DMS79 treated with DMSO at 0.1 percent for 48 hours (cell line): ENCODE data around the gene PCDHGB7.
"Not testable (repeated sequence)": the region's sequence is repeated elsewhere in the genome, so short reads cannot be mapped to it uniquely, and the experiment has no call there.

Experiments
- DNase-seq: peaks from one replicate; lab custom pipeline; 2025; lab: John Stamatoyannopoulos, UW

PCDHGB7 gene

DNA sequence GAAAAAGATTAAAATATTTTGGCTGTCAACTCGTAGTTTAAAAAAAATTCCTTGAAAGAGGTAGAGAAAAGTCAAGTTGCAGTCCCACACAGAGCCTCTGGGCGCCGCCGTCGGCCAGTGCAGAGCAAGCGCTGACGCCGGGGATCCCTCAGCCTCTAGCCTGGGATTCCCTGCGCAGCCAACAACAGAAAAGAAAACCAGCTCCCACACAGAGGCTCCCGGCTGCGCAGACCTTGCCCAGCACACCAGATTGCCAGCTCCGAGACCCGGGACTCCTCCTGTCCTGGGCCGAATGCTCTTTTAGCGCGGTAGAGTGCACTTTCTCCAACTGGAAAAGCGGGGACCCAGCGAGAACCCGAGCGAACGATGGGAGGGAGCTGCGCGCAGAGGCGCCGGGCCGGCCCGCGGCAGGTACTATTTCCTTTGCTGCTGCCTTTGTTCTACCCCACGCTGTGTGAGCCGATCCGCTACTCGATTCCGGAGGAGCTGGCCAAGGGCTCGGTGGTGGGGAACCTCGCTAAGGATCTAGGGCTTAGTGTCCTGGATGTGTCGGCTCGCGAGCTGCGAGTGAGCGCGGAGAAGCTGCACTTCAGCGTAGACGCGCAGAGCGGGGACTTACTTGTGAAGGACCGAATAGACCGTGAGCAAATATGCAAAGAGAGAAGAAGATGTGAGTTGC, at the start of gene PCDHGB7:
PCDHGB7 (plus strand) TSS at position 184 of the 679 bp plus-strand sequence; CDS start at position 367, 183 bp downstream.
- not testable (repeated sequence) for DNase-seq

DNA sequence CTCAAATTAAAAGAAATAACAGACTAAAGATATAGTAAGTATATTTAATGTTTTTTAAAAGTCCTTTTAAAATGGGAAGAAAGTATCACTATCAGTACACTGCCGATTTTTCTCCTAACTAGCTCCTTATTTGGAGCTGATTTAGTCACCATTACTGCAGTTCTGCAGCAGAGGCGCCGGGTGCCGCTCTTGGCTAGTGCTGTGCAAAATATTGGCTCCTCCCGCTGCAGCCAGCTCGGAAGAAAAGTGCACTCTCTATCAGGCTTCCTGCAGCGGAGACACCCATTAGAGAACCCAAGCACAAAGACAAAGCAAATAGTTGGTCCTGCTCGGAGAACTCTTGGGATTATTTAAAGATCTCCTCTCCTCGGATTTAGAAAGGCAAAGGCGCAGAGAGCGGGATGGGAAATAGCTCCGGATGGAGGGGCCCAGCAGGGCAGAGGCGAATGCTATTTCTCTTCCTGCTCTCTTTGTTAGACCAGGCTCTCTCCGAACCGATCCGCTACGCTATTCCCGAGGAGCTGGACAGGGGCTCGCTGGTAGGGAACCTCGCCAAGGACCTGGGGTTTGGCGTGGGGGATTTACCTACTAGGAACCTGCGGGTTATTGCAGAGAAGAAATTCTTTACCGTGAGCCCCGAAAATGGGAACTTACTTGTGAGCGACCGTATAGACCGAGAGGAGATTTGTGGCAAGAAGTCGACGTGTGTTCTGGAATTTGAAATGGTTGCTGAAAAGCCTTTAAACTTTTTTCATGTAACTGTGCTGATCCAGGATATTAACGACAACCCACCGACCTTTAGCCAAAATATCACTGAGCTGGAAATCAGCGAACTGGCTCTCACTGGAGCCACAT, 47.3 kb upstream of the PCDHGB7 start, which contains the start of gene PCDHGB3:
PCDHGB3 (plus strand) TSS at position 249 of the 855 bp plus-strand sequence; CDS start at position 402, 153 bp downstream.
- DNase-seq, result no peak

DNA sequence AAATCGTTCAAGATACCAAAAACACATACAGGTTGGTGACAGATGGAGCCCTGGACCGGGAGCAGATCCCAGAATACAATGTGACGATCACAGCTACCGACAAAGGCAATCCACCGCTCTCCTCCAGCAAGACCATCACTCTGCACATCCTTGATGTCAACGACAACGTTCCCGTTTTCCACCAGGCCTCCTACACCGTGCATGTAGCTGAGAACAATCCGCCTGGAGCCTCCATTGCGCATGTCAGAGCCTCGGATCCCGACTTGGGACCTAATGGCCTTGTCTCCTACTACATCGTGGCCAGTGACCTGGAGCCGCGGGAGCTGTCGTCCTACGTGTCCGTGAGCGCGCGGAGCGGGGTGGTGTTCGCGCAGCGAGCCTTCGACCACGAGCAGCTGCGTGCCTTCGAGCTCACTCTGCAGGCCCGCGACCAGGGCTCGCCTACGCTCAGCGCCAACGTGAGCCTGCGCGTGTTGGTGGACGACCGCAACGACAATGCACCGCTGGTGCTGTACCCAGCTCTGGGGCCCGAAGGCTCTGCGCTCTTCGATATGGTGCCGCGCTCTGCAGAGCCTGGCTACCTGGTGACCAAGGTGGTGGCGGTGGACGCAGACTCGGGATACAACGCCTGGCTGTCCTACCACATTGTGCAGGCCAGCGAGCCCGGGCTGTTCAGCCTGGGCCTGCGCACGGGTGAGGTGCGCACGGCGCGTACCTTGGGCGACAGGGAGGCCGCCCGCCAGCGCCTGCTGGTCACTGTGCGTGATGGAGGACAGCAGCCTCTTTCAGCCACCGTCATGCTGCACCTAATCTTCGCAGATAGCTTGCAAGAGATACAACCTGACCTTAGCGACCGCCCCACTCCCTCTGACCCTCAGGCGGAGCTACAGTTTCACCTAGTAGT, 45.7 kb upstream of the PCDHGB7 start:
- no peak for DNase-seq

DNA sequence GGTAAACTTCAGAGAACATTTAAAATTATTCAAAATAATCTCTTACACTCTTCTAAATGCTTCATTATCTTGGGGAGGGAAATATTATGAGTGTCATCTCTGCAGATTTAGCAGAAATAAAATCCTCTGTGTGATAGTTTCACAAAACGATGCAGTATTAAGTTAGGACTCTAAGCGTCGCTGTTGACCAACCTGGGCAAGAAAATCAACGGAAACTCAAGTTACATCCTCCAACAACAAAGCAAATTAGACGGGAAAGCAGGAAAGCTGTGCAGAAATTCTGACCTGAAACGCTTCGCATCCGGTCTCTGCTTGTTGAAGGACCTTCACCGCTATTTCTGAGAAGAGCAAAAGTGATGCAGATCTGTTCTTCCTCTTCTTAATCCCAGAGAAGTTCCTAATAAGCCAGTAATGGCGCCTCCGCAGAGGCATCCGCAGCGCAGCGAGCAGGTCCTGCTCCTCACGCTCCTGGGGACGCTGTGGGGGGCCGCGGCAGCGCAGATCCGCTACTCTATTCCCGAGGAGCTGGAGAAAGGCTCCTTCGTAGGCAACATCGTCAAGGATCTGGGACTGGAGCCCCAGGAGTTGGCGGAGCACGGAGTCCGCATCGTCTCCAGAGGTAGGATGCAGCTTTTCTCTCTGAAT, 43.7 kb upstream of the PCDHGB7 start, which contains the start of gene PCDHGA6:
PCDHGA6 (plus strand) TSS at position 219 of the 645 bp plus-strand sequence; CDS start at position 412, 193 bp downstream.
- DNase-seq, result no peak

DNA sequence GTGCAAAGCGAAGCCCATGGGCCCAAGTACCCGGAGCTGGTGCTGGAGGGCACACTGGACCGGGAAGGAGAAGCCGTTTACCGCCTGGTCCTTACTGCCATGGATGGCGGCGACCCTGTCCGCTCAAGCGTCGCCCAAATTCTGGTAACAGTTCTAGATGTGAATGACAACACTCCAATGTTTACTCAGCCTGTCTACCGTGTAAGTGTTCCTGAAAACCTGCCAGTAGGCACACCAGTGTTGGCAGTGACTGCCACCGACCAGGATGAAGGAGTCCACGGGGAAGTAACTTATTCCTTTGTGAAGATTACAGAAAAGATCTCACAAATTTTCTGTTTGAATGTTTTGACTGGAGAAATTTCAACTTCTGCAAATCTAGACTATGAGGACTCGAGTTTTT, 42.9 kb upstream of the PCDHGB7 start:
- DNase-seq, result no peak

DNA sequence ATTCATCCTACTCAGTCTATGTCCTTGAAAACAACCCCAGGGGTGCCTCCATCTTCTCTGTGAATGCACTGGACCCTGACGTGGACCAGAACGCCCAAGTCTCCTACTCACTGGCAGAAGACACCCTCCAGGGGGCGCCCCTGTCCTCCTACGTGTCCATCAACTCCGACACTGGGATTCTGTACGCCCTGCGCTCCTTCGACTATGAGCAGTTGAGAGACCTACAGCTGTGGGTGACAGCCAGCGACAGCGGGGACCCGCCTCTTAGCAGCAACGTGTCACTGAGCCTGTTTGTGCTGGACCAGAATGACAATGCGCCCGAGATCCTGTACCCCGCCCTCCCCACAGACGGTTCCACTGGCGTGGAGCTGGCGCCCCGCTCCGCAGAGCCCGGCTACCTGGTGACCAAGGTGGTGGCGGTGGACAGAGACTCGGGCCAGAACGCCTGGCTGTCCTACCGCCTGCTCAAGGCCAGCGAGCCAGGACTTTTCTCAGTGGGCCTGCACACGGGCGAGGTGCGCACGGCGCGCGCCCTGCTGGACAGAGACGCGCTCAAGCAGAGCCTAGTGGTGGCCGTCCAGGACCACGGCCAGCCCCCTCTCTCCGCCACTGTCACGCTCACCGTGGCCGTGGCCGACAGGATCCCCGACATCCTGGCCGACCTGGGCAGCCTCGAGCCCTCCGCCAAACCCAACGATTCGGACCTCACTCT, 41.9 kb upstream of the PCDHGB7 start:
- not testable (repeated sequence) for DNase-seq

DNA sequence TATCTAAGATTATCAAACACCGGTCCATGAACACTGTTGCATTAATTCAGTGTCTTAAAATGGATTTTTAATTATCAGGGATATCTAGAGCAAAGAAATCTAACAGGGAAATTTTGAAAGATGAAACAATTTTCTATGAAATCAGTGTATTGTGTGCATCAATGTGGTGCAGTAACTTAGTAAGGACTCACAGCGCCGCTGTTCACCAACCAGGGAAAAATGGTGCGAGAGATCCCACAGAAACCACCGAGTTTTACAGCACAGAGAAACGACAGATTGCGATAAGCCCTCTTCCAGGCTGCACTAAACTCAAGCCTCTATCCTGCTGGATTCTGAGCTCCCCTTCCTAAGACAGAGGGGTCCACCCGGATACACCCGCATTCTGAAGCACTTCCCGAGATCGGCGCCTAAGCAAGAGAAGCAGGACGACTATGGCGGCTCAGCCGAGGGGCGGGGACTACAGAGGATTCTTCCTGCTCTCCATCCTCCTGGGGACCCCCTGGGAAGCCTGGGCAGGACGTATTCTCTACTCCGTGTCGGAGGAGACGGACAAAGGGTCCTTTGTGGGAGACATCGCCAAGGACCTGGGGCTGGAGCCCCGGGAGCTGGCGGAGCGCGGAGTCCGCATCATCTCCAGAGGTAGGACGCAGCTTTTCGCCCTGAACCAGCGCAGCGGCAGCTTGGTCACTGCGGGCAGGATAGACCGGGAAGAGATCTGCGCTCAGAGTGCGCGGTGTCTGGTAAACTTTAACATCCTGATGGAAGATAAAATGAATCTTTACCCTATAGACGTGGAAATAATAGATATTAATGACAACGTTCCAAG, 34.8 kb upstream of the PCDHGB7 start, which contains the start of gene PCDHGA7:
PCDHGA7 (plus strand) TSS at position 274 of the 826 bp plus-strand sequence; CDS start at position 432, 158 bp downstream.
- no peak for DNase-seq

DNA sequence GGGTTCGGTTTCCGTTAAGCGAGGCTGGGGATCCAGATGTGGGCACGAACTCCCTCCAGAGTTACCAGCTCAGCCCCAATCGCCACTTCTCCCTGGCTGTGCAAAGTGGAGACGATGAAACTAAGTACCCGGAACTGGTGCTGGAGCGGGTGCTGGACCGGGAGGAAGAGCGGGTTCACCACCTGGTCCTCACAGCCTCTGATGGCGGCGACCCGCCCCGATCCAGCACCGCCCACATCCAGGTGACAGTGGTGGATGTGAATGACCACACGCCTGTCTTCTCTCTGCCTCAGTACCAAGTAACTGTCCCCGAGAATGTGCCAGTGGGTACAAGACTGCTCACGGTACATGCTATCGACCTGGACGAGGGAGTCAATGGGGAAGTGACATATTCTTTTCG, 34.1 kb upstream of the PCDHGB7 start:
- no peak for DNase-seq

DNA sequence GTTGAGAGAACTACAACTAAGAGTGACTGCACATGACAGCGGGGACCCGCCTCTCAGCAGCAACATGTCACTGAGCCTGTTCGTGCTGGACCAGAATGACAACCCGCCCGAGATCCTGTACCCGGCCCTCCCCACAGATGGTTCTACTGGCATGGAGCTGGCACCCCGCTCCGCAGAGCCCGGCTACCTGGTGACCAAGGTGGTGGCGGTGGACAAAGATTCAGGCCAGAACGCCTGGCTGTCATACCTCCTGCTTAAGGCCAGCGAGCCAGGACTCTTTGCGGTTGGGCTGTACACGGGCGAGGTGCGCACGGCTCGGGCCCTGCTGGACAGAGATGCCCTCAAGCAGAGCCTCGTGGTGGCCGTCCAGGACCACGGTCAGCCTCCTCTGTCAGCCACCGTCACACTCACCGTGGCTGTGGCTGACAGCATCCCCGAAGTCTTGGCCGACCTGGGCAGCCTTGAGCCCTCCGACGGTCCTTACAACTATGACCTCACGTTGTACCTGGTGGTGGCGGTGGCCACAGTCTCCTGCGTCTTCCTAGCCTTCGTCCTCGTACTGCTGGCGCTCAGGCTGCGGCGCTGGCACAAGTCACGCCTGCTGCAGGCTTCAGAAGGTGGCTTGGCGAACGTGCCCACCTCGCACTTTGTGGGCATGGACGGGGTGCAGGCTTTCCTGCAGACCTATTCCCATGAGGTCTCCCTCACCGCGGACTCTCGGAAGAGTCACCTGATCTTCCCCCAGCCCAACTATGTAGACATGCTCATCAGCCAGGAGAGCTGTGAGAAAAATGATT, 32.8 kb upstream of the PCDHGB7 start:
- no peak for DNase-seq

DNA sequence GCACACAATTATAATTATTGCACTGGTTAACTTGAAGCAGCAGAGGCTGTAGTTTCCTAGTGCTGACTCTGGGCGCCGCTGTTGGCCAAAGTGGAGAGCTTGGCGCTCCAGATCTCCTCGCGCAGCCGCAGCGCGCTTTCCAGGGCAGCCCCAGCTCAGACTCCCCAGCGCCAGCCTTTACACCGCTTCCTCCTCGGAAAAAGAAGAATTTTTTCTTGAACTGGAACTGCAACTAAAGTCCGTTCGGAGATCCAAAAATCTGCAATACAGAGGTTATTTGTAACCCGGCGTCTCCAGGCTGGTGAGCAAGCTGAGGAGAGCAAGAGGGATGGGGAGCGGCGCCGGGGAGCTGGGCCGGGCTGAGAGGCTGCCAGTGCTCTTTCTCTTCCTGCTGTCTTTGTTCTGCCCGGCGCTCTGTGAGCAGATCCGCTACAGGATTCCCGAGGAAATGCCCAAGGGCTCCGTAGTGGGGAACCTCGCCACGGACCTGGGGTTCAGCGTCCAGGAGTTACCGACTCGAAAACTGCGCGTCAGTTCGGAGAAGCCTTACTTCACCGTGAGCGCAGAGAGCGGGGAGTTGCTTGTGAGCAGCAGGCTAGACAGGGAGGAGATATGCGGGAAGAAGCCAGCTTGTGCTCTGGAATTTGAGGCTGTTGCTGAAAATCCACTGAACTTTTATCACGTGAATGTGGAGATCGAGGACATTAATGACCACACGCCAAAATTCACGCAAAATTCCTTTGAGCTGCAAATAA, 29.7 kb upstream of the PCDHGB7 start, which contains the start of gene PCDHGB4:
PCDHGB4 (plus strand) TSS at position 142 of the 755 bp plus-strand sequence; CDS start at position 329, 187 bp downstream.
- DNase-seq, result not testable (repeated sequence)

DNA sequence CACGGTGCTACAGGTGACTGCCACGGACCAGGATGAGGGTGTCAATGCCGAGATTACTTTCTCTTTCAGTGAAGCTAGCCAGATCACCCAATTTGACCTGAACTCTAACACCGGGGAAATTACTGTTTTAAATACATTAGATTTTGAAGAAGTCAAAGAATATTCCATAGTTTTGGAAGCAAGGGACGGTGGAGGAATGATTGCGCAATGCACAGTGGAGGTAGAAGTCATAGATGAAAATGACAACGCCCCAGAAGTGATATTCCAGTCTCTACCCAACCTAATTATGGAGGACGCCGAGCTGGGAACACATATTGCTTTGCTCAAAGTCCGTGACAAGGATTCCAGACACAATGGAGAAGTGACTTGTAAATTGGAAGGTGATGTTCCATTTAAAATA, 28.8 kb upstream of the PCDHGB7 start:
- DNase-seq, result no peak

DNA sequence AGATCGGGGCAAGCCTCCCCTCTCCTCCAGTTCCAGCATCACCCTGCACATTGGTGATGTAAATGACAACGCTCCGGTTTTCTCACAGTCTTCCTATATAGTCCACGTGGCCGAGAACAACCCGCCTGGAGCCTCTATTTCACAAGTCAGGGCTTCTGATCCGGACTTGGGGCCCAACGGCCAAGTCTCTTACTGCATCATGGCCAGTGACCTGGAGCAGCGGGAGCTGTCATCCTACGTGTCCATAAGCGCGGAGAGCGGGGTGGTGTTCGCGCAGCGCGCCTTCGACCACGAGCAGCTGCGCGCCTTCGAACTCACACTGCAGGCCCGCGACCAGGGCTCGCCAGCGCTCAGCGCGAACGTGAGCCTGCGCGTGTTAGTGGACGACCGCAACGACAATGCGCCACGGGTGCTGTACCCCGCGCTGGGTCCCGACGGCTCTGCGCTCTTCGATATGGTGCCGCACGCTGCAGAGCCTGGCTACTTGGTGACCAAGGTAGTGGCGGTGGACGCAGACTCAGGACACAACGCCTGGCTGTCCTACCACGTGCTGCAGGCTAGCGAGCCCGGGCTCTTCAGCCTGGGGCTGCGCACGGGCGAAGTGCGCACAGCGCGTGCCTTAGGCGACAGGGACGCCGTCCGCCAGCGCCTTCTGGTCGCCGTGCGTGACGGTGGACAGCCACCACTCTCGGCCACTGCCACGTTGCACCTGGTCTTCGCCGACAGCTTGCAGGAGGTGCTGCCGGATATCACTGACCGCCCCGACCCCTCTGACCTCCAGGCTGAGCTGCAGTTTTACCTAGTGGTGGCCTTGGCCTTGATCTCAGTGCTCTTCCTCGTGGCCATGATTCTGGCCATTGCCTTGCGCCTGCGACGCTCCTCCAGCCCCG, 28.1 kb upstream of the PCDHGB7 start:
- DNase-seq, result no peak

DNA sequence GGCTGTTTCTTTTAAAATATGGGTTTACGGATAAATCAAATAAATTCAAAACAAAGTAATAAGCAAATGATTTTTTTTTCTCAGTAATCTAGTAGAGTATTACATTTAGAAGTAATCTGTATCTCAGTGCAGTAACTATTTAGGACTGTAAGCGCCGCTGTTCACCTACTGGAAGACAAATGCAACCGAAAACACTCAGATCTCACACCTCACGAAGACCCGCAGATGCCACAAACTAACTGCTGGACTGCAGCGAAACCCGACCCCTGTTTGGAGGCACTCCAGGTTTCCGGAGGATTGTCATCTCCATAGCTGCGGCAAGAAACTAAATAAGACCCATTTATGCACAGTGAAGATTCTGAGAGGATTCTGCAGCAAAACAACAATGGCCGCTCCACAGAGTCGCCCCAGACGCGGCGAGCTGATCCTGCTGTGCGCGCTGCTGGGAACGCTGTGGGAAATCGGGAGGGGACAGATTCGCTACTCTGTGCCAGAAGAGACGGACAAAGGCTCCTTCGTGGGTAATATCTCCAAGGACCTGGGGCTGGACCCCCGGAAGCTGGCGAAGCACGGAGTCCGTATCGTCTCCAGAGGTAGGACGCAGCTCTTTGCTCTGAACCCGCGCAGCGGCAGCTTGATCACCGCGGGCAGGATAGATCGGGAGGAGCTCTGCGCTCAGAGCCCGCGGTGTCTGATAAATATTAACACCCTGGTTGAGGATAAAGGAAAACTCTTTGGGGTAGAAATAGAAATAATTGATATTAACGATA, 24.9 kb upstream of the PCDHGB7 start, which contains the start of gene PCDHGA8:
PCDHGA8 (plus strand) TSS at position 205 of the 770 bp plus-strand sequence; CDS start at position 386, 181 bp downstream.
- no peak for DNase-seq

DNA sequence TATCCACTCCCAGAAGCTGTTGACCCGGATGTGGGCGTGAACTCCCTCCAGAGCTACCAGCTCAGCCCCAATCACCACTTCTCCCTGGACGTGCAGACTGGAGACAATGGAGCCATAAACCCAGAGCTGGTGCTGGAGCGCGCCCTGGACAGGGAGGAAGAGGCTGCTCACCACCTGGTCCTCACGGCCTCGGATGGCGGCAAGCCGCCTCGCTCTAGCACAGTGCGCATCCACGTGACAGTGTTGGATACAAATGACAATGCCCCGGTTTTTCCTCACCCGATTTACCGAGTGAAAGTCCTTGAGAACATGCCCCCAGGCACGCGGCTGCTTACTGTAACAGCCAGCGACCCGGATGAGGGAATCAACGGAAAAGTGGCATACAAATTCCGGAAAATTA, 24.2 kb upstream of the PCDHGB7 start:
- no peak for DNase-seq

DNA sequence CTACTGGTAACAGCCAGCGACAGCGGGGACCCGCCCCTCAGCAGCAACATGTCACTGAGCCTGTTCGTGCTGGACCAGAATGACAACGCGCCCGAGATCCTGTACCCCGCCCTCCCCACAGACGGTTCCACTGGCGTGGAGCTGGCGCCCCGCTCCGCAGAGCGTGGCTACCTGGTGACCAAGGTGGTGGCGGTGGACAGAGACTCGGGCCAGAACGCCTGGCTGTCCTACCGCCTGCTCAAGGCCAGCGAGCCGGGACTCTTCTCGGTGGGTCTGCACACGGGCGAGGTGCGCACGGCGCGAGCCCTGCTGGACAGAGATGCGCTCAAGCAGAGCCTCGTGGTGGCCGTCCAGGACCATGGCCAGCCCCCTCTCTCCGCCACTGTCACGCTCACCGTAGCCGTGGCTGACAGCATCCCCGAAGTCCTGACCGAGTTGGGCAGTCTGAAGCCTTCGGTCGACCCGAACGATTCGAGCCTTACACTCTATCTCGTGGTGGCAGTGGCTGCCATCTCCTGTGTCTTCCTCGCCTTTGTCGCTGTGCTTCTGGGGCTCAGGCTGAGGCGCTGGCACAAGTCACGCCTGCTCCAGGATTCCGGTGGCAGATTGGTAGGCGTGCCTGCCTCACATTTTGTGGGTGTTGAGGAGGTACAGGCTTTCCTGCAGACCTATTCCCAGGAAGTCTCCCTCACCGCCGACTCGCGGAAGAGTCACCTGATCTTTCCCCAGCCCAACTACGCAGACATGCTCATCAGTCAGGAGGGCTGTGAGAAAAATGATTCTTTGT, 22.9 kb upstream of the PCDHGB7 start:
- DNase-seq, result not testable (repeated sequence)
